GM12875 (cell line): ENCODE results near the gene FBXO17.

ENCODE experiments used
- H3K4me3 ChIP-seq: one replicate; pipeline ENCODE4 v1.5.1; 2011; ENCODE audit warnings: low read depth, low read length, control low read depth
- TF ChIP-seq, protein P1 (sequence below): IDR thresholded peaks from 2 replicates; pipeline ENCODE4 v1.5.1; 2011; ENCODE audit warnings: low read depth, mild to moderate bottlenecking, control low read depth, inconsistent platforms, low read length, moderate library complexity, borderline replicate concordance; ENCODE audit not compliant: insufficient read depth

FBXO17 gene

DNA sequence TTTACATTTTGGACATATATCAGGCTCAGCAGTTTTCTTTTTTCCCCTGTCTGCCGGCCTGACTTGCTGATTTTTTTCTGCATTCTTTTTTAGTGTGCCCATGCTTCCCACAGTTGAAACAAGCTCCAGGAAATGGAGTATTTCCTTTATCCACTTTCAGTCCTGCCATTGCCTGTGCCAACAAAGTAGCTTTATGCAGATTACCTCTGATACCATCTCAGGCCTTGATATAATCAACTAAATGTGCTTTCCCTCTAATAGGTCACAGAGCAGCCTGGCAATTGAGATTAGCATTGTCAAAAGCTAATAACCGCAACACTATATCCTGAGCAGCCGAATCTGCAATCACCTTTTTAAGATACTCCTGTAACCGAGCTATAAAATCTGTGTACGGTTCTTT is 35.6 kb downstream of the FBXO17 start:
- no peak overlapping the region for H3K4me3 ChIP-seq
- TF ChIP-seq, protein P1, sequence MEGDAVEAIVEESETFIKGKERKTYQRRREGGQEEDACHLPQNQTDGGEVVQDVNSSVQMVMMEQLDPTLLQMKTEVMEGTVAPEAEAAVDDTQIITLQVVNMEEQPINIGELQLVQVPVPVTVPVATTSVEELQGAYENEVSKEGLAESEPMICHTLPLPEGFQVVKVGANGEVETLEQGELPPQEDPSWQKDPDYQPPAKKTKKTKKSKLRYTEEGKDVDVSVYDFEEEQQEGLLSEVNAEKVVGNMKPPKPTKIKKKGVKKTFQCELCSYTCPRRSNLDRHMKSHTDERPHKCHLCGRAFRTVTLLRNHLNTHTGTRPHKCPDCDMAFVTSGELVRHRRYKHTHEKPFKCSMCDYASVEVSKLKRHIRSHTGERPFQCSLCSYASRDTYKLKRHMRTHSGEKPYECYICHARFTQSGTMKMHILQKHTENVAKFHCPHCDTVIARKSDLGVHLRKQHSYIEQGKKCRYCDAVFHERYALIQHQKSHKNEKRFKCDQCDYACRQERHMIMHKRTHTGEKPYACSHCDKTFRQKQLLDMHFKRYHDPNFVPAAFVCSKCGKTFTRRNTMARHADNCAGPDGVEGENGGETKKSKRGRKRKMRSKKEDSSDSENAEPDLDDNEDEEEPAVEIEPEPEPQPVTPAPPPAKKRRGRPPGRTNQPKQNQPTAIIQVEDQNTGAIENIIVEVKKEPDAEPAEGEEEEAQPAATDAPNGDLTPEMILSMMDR = no peak

DNA sequence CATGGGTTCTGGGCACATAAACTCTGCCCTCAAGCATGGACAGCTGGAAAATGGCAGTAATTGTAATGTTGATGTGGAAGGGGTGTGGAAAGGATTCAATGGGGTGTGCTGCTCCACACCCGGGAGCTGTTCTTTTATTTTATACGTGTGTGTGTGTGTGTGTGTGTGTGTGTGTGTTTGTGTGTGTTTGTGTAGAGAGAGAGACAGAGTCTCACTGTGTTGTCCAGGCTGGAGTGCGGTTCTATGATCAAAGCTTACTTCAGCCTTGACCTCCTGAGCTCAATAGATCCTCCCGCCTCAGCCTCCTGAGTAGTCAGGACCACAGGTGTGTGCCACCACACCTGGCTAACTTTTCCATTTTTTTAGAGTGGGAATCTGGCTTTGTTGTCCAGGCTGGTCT is 42.0 kb downstream of the FBXO17 start:
- TF ChIP-seq, protein P1 = no peak
- H3K4me3 ChIP-seq = no peak overlapping the region

GRCh38 chr19:38932425-38933179 is 42.9 kb downstream of the FBXO17 start:
- TF ChIP-seq, protein P1 = peak; percentile 53; the same call in 1 of the 2 replicates
- H3K4me3 ChIP-seq = no peak overlapping the region

GRCh38 chr19:38931521-38931793 is 44.1 kb downstream of the FBXO17 start:
- TF ChIP-seq, protein P1 = no peak
- peak overlapping the region; percentile 63 for H3K4me3 ChIP-seq

GRCh38 chr19:38930776-38931520 is 44.6 kb downstream of the FBXO17 start, which contains the start of gene MRPS12:
Gene MRPS12, plus strand, starts transcription at chr19:38930944. Its CDS starts 351 bp downstream, at chr19:38931295.
- TF ChIP-seq, protein P1 = no peak

DNA sequence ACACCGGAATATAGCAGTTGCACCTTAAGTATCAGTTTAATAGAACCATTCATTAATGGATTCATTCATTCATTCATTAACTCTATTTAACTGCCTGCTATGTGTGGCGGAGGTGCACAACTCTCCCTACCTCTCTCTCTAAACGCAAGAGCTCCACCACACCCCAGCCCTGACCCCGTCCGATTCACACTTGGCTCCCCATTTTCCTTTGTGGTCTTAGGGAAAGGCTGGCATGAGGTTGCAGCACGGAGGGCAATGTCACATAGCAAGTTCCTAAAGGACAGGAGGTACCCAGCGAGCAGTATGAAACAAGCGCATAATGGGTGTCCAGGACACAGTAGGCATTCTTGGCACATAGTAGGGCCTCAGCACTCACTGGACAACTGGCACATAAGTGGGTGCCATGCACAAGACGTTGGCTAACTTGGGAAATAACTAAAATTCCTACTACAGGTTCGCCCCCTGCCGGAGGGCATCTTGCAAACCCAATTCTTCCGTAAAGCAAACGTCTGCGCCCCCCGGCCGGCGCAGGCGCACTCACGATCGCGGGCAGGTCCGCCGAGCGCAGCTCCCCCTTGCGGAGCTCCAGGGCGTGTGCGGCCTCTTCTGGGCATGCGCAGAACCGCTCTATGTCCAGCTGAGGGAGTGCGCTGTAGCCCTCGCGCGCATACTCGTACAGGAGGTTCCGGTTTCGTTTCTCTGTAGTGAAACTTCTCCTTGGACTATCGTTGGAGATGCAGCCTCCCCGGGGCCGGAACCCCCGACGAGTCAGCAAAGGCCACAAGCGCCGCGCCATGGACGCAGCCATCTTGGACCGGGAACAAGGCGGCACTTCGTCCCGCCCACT is 45.4 kb downstream of the FBXO17 start, which contains the start of gene SARS2:
Gene SARS2, minus strand, starts transcription at position 835 of the 847 bp plus-strand sequence. Its CDS starts 27 bp downstream, at position 808.
- TF ChIP-seq, protein P1 = peak; percentile 99
- H3K4me3 ChIP-seq = peak within 1 kb of the TSS; percentile 67

More at GRCh38 chr19:38930776-38931520, 44.6 kb downstream of the FBXO17 start, which contains the start of gene MRPS12:
- peak within 1 kb of the TSS; percentile 67 for H3K4me3 ChIP-seq
